ENCODE results near the gene ASB10.
A peak's percentile ranks its signal among the peaks of the same experiment; 100 is the strongest.

The ASB10 gene

GRCh38 chr7:151226875-151227782 lies 40.1 kb upstream of the ASB10 start, which contains the start of gene ABCF2:
Gene ABCF2, minus strand, starts transcription at chr7:151227205. Its CDS starts 747 bp downstream, at chr7:151226458.
- H3K36me3 ChIP-seq (ENCODE audit: control insufficient read depth, low read length) = peaks cover 41% of the 10 kb centered on the region
- no peaks in the 10 kb centered on the region for H3K27me3 ChIP-seq (ENCODE audit: control insufficient read depth, low read length)
- peaks cover 4% of the 10 kb centered on the region; the same call in 1 of the 2 replicates for H3F3A ChIP-seq (ENCODE audit: control insufficient read depth, insufficient read depth)
- TF ChIP-seq CTCF (IDR thresholded peaks at IDR 0.05; ENCODE audit: low read depth, low read length, poor library complexity, severe bottlenecking) (peak; percentile 30), EZH2phosphoT487 (IDR thresholded peaks at IDR 0.05; ENCODE audit: borderline replicate concordance, low read length) (no peak)
- H3K4me3 ChIP-seq (ENCODE audit: low read length) = peak within 1 kb of the TSS; percentile 75
- peaks cover 13% of the 10 kb centered on the region; the same call in 1 of the 2 replicates for H4K20me1 ChIP-seq (ENCODE audit: control insufficient read depth, insufficient read depth, low read depth, low read length)
- peak within 1 kb of the TSS; percentile 90 for H3K4me2 ChIP-seq (ENCODE audit: low read length)
- H3K9me2 ChIP-seq (replicated peaks; ENCODE audit: control insufficient read depth, low read length) = no peaks in the 10 kb centered on the region
- H3K9me3 ChIP-seq (ENCODE audit: control insufficient read depth, insufficient read depth, low read length) = no peaks in the 10 kb centered on the region
- H3K27ac ChIP-seq (ENCODE audit: low read depth, low read length) = 0 out of 2 replicates have a peak within 1 kb of the TSS, but pooled peaks have one; percentile 6
- H3K79me2 ChIP-seq (ENCODE audit: control insufficient read depth, low read length) = peaks cover 37% of the 10 kb centered on the region
- H3K4me1 ChIP-seq (ENCODE audit: control insufficient read depth, low read length) = peaks cover 31% of the 10 kb centered on the region

- Histone ChIP-seq H3K4me3 (ENCODE audit: low read length) (peak overlapping the region; percentile 75), H3K9me2 (replicated peaks; ENCODE audit: control insufficient read depth, low read length) (no peaks in the 10 kb centered on the region), H3K27me3 (ENCODE audit: control insufficient read depth, low read length) (no peaks in the 10 kb centered on the region), H3K9me3 (ENCODE audit: control insufficient read depth, insufficient read depth, low read length) (no peaks in the 10 kb centered on the region), H3K27ac (ENCODE audit: low read depth, low read length) (no peak overlapping the region), H3F3A (ENCODE audit: control insufficient read depth, insufficient read depth) (peaks cover 4% of the 10 kb centered on the region; the same call in 1 of the 2 replicates), H3K4me1 (ENCODE audit: control insufficient read depth, low read length) (peaks cover 25% of the 10 kb centered on the region), H3K79me2 (ENCODE audit: control insufficient read depth, low read length) (peaks cover 35% of the 10 kb centered on the region), H4K20me1 (ENCODE audit: control insufficient read depth, insufficient read depth, low read depth, low read length) (peaks cover 13% of the 10 kb centered on the region; the same call in 1 of the 2 replicates), H3K36me3 (ENCODE audit: control insufficient read depth, low read length) (peaks cover 46% of the 10 kb centered on the region), H3K4me2 (ENCODE audit: low read length) (peak overlapping the region; percentile 90)
- TF ChIP-seq EZH2phosphoT487 (IDR thresholded peaks at IDR 0.05; ENCODE audit: borderline replicate concordance, low read length) = no peak
- no peak for TF ChIP-seq CTCF (IDR thresholded peaks at IDR 0.05; ENCODE audit: low read depth, low read length, poor library complexity, severe bottlenecking)
Observed at GRCh38 chr7:151226560-151226874, 39.5 kb upstream of the ASB10 start.

GRCh38 chr7:151225948-151226510 lies 39.0 kb upstream of the ASB10 start:
- H3F3A ChIP-seq (ENCODE audit: control insufficient read depth, insufficient read depth) = peaks cover 4% of the 10 kb centered on the region; the same call in 1 of the 2 replicates
- H4K20me1 ChIP-seq (ENCODE audit: control insufficient read depth, insufficient read depth, low read depth, low read length) = peaks cover 13% of the 10 kb centered on the region; the same call in 1 of the 2 replicates
- H3K9me2 ChIP-seq (replicated peaks; ENCODE audit: control insufficient read depth, low read length) = no peaks in the 10 kb centered on the region
- peaks cover 35% of the 10 kb centered on the region for H3K79me2 ChIP-seq (ENCODE audit: control insufficient read depth, low read length)
- H3K9me3 ChIP-seq (ENCODE audit: control insufficient read depth, insufficient read depth, low read length) = no peaks in the 10 kb centered on the region
- peaks cover 20% of the 10 kb centered on the region for H3K4me1 ChIP-seq (ENCODE audit: control insufficient read depth, low read length)
- peak overlapping the region; percentile 75 for H3K4me3 ChIP-seq (ENCODE audit: low read length)
- no peak for TF ChIP-seq CTCF (IDR thresholded peaks at IDR 0.05; ENCODE audit: low read depth, low read length, poor library complexity, severe bottlenecking)
- no peak for TF ChIP-seq EZH2phosphoT487 (IDR thresholded peaks at IDR 0.05; ENCODE audit: borderline replicate concordance, low read length)
- no peak overlapping the region for H3K27ac ChIP-seq (ENCODE audit: low read depth, low read length)
- no peaks in the 10 kb centered on the region for H3K27me3 ChIP-seq (ENCODE audit: control insufficient read depth, low read length)
- peak overlapping the region; percentile 90 for H3K4me2 ChIP-seq (ENCODE audit: low read length)
- peaks cover 48% of the 10 kb centered on the region for H3K36me3 ChIP-seq (ENCODE audit: control insufficient read depth, low read length)

All from DOHH2 (cell line).